ENCODE measurements around the gene SPINK1.

The SPINK1 gene, protein sequence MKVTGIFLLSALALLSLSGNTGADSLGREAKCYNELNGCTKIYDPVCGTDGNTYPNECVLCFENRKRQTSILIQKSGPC

DNA sequence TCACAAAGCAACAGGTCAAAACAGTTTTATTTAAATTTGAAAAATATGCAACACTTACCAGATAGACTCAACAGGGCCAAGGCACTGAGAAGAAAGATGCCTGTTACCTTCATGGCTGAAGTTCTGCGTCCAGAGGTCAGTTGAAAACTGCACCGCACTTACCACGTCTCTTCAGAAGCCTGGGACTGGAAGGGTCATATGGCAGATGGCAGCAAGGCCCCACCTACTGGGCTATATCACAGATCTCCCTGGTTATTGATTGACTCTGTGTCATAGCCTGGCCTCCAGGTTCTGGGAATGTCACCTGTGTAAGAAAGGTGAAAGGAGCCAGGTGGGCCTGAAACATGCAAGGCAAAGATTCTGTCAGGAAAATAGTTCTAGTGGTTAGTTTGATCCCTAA is at the start of gene SPINK1:
Gene SPINK1, minus strand, starts transcription at position 207 of the 400 bp plus-strand sequence. Its CDS starts 94 bp downstream, at position 113.
- H3K4me3 ChIP-seq (ENCODE audit: low read length) = no peak within 1 kb of the TSS

DNA sequence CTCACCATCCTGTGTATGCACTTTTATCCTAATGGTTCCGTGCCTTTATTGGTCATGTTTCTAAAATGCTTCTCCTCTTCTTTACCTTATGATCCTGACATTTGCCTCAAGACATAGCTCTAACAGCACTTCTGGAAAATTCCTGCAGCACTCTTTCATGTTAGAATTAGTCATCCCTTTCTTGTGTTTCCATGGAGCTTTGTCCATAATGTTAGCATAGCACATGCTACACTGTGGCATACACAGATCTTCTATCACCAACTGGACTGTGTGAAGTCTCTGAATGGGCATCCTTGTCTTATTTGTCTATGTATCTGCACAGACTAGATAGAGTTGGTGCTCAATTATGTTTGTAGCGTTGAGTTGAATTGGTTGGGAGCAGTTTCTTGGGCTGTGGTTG is 49.0 kb upstream of the SPINK1 start:
- no peaks in the 10 kb centered on the region for H3K36me3 ChIP-seq (ENCODE audit: control insufficient read depth, low read length)
- no peak overlapping the region for H3K27ac ChIP-seq (ENCODE audit: low read depth, low read length)
- H3K9me2 ChIP-seq (replicated peaks; ENCODE audit: control insufficient read depth, low read length) = no peaks in the 10 kb centered on the region
- no peak overlapping the region for H3K4me3 ChIP-seq (ENCODE audit: low read length)
- H3K27me3 ChIP-seq (ENCODE audit: control insufficient read depth, low read length) = peaks cover 22% of the 10 kb centered on the region
- H3K9me3 ChIP-seq (ENCODE audit: control insufficient read depth, insufficient read depth, low read length) = no peaks in the 10 kb centered on the region
- H3F3A ChIP-seq (ENCODE audit: control insufficient read depth, insufficient read depth) = no peaks in the 10 kb centered on the region
- H3K79me2 ChIP-seq (ENCODE audit: control insufficient read depth, low read length) = no peaks in the 10 kb centered on the region
- TF ChIP-seq CTCF (IDR thresholded peaks at IDR 0.05; ENCODE audit: low read depth, low read length, poor library complexity, severe bottlenecking) (no peak), EZH2phosphoT487 (IDR thresholded peaks at IDR 0.05; ENCODE audit: borderline replicate concordance, low read length) (no peak)
- H4K20me1 ChIP-seq (ENCODE audit: control insufficient read depth, insufficient read depth, low read depth, low read length) = no peaks in the 10 kb centered on the region
- no peaks in the 10 kb centered on the region for H3K4me1 ChIP-seq (ENCODE audit: control insufficient read depth, low read length)
- no peak overlapping the region for H3K4me2 ChIP-seq (ENCODE audit: low read length)

More for the DNA sequence above, at the start of gene SPINK1:
- H3K4me2 ChIP-seq (ENCODE audit: low read length) = no peak within 1 kb of the TSS
- H3F3A ChIP-seq (ENCODE audit: control insufficient read depth, insufficient read depth) = no peaks in the 10 kb centered on the region
- H3K9me3 ChIP-seq (ENCODE audit: control insufficient read depth, insufficient read depth, low read length) = no peaks in the 10 kb centered on the region
- H3K27ac ChIP-seq (ENCODE audit: low read depth, low read length) = no peak within 1 kb of the TSS
- peaks cover 20% of the 10 kb centered on the region for H3K27me3 ChIP-seq (ENCODE audit: control insufficient read depth, low read length)
- no peaks in the 10 kb centered on the region for H4K20me1 ChIP-seq (ENCODE audit: control insufficient read depth, insufficient read depth, low read depth, low read length)
- H3K79me2 ChIP-seq (ENCODE audit: control insufficient read depth, low read length) = no peaks in the 10 kb centered on the region
- TF ChIP-seq CTCF (IDR thresholded peaks at IDR 0.05; ENCODE audit: low read depth, low read length, poor library complexity, severe bottlenecking) (no peak), EZH2phosphoT487 (IDR thresholded peaks at IDR 0.05; ENCODE audit: borderline replicate concordance, low read length) (no peak)
- no peaks in the 10 kb centered on the region for H3K4me1 ChIP-seq (ENCODE audit: control insufficient read depth, low read length)
- no peaks in the 10 kb centered on the region; the same call in 1 of the 2 replicates for H3K9me2 ChIP-seq (replicated peaks; ENCODE audit: control insufficient read depth, low read length)
- no peaks in the 10 kb centered on the region for H3K36me3 ChIP-seq (ENCODE audit: control insufficient read depth, low read length)

DNA sequence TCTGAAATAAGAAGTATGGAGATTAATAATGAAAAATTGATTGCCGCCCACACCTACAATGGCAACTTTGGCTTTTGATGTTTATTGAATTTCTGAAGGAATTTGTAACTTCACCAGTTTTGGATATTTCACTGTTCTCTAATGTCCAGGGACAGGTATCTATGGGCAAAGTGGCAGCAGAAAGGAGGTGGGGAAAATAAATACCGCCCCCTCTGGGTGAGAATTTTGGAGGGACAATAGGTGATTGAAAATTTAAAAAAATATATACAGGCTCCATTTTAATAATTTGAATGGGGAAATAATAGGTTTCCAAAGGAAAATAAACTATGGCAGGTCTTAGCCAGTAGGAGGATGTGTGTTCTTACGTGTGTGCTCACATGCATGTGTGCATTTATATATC is 48.3 kb upstream of the SPINK1 start:
- TF ChIP-seq CTCF (IDR thresholded peaks at IDR 0.05; ENCODE audit: low read depth, low read length, poor library complexity, severe bottlenecking) = no peak
- no peak for TF ChIP-seq EZH2phosphoT487 (IDR thresholded peaks at IDR 0.05; ENCODE audit: borderline replicate concordance, low read length)
- Histone ChIP-seq H3K9me2 (replicated peaks; ENCODE audit: control insufficient read depth, low read length) (no peaks in the 10 kb centered on the region), H3K9me3 (ENCODE audit: control insufficient read depth, insufficient read depth, low read length) (no peaks in the 10 kb centered on the region), H3K27me3 (ENCODE audit: control insufficient read depth, low read length) (peaks cover 22% of the 10 kb centered on the region), H3K36me3 (ENCODE audit: control insufficient read depth, low read length) (no peaks in the 10 kb centered on the region), H3F3A (ENCODE audit: control insufficient read depth, insufficient read depth) (no peaks in the 10 kb centered on the region), H4K20me1 (ENCODE audit: control insufficient read depth, insufficient read depth, low read depth, low read length) (no peaks in the 10 kb centered on the region), H3K4me1 (ENCODE audit: control insufficient read depth, low read length) (no peaks in the 10 kb centered on the region), H3K4me2 (ENCODE audit: low read length) (no peak overlapping the region), H3K4me3 (ENCODE audit: low read length) (no peak overlapping the region), H3K27ac (ENCODE audit: low read depth, low read length) (no peak overlapping the region), H3K79me2 (ENCODE audit: control insufficient read depth, low read length) (no peaks in the 10 kb centered on the region)
